ENCODE results near the gene SPOCD1.

The SPOCD1 gene

DNA sequence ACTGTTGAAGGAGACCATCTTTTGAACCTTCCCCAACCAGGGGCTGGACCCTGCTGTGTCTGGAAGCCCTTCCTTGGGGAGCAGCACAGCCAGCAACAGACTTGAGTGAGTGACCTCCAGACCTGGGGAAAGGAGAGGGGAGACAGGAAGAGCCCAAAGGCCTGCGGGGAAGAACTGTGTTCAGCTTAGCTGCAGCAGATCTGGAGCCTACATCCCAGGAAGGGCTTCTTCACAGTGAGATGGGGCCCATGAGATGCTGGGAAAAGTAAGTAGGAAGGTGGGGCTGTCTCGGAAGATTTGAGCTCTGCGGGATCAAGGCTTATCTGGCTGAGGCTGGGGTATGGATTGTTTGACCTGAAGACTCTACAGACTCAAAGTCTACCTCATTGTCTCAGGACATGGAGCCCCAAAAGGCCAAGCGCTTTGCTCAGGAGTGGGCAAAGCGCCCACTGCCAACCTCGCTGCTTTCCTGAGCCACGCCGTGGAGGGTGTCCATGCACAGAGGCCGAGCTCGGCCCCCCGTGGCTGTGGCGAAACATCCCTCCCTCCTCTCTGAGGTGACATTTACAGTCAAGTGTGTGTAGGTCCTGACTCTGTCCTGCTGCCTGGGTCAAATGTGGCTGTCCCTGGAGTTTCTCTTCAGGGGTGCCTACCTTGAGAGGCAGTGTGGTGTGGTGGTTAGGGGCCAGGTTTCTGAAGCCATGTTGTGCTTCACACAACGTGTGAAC is 24.5 kb downstream of the SPOCD1 start:
- no peak for DNase-seq (ENCODE audit: low read depth)
- no peak overlapping the region for H3K4me3 ChIP-seq (ENCODE audit: low read depth, low read length)

DNA sequence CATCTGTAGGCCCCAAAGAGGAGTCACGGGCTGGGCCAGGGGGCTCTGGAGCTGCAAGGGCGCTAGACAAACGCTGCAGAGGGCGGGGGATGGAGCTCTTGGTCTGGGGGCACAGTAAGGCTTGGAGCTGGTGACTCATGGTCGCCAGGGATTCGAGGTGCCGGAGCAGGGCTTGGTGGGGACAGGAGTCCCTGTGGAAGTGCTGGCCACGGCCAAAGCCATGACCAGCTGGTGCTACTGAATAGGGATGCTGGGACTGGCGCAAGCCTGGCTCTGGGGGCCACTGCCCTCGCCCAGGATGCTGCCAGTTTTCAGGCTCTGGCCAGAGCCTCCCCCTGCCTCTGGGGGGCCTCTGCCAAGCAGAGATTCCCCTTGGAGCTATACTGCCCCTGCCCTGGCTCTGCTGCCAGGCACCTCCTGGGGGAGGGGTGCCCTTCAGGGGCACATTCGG is 25.2 kb downstream of the SPOCD1 start:
- DNase-seq (ENCODE audit: low read depth), result no peak
- H3K4me3 ChIP-seq (ENCODE audit: low read depth, low read length), result no peak overlapping the region

DNA sequence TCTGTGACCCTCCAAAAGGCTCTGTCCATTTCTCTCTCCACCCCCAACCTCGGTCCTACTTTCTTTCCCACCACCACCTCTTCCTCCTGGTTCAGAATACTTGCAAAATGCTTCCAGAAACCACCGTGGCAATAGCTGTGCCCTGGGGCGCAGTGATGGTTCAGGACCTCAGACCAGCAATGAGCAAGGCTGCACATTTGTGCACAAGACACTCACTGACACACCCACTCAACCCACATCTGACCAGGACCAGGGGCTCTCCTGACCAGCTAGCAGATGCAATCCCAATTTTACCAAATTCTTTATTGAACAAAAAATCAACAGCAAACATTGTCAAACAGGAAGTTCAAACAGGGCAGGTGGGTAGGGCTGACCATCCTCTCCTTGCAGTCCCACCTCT is 25.7 kb downstream of the SPOCD1 start:
- DNase-seq (ENCODE audit: low read depth), result no peak
- no peak overlapping the region for H3K4me3 ChIP-seq (ENCODE audit: low read depth, low read length)

DNA sequence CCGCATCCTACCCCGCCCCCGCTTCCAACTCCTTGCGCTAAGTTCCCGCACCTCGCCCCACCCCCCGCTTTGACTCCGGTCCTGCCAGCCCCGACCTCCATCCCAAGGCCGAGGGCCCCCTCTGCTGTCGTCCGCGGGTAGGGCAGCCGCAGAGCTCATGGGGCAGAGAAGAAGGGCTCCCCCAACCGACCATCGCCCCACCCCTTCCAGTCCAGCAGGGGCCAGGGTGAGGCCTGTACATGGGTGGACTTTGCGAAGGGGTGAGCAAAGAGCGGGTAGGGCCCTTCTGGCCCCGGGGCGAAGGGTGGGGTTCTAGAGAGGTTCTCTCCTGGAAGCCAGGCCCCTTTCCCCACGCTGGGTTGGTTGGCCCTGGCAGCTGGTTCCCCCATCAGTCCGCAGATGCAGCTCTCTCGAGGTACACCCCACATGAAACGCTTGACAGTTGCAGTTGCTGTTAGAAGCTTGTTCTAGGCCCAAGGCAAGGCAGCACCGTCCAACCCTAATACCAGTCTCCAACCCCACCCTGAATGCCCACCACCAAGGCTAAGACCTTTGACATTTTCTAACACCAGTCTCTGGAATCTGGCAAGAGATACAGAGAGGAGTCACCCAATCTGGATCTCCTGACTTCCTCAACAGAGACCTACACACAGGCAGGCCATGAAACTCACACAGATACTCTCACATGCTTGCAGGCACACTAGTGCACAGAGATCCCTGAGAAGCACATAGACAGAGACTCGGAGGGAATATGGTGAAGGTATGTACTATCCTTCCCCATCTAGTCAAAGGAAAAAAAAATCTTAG is 26.4 kb downstream of the SPOCD1 start:
- peak overlapping the region; percentile 69 for H3K4me3 ChIP-seq (ENCODE audit: low read depth, low read length)
- DNase-seq (ENCODE audit: low read depth), result peak; percentile 57

DNA sequence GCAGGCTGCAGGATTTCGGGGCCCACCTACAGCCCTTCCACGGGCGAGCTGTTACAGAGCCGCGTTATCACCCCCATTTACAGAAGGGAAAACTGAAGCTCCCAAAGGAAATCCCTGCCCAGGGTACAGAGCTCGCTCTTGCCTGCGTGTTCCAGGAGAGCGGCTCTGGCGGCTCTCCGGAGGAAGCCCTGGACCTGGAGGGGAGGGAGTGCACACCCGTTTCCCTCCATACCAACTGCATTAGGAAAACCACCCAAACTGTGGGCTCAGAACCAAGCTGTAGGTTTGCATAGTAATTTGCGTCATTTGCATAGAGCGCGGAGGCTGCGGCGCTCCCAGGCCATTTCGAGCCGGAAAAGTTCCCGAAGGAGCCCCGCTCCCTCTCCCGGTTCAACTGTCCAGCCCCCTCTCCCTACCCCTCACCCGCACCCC is 27.0 kb downstream of the SPOCD1 start:
- peak; percentile 47 for DNase-seq (ENCODE audit: low read depth)
- H3K4me3 ChIP-seq (ENCODE audit: low read depth, low read length), result peak overlapping the region; percentile 69

DNA sequence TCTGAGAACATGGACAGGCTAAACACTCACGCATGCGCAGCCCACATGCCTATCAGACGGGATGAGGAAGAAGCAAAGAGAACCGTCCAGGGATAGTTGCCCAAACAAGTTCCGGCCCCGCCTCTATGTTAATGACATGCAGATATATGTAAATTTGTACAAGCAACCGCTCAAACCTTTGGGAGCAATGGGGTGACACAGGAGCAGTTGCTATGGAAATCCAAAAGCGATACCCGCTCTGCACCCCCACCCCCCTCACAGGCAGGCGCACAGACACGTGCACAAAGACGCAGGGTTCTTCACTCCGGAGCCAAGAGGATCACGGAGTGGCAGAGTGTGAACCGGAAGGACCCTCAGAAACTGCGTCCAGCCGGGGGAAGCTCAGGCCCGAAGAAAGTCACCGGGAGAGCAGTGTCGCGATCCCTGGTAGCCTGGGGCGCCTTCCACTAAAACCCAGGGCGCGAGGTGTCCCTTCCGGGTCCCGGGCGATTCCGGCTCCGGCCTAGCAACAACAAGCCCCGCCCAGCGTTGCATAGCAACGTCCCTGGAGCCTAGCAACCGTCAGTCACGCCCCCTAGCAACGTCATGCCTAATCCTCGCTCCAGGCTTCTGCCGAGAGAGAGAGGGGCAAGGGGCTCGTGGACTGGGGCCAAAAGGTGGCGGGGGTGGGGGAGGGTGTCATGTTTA is 27.5 kb downstream of the SPOCD1 start:
- DNase-seq (ENCODE audit: low read depth), result peak; percentile 63
- H3K4me3 ChIP-seq (ENCODE audit: low read depth, low read length), result peak overlapping the region; percentile 69

DNA sequence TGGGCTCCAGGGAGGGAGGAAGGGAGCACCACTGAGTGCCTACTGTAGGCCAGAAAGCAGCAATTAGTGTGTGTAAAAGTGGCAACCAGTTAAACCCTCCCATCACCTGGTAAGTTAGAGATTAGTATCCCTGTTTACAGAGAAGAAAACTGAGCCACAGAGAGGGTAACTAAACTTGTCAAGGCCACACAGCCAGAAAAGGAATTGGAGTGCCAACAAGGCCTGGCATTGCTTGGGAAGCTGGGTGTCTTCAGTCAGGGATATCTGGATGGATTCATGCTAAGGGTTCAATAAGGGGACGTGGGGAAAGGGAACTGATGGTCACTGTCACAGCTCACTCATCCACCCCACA is 28.1 kb downstream of the SPOCD1 start:
- no peak for DNase-seq (ENCODE audit: low read depth)
- H3K4me3 ChIP-seq (ENCODE audit: low read depth, low read length), result peak overlapping the region; percentile 69

DNA sequence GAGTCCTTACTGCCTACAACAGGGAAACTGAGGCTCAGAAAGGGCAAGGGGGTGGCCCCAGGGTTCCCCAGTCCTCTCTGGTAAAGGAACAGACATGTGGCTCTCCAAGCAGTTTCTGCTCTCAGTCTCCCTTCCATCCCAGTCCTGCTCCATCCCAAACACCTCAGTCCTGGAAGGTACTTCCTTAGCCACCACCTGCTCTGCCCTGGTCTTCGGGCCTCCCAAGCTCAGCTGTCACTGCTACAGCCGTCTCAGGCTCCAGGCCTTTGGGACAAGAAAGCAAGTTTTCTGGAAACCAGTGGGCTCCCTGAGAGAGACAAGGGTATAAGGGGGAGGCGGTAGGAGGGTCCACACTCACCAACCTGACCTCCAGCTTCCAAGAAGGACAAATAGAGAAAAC is 28.6 kb downstream of the SPOCD1 start:
- H3K4me3 ChIP-seq (ENCODE audit: low read depth, low read length), result no peak overlapping the region
- DNase-seq (ENCODE audit: low read depth), result no peak

DNA sequence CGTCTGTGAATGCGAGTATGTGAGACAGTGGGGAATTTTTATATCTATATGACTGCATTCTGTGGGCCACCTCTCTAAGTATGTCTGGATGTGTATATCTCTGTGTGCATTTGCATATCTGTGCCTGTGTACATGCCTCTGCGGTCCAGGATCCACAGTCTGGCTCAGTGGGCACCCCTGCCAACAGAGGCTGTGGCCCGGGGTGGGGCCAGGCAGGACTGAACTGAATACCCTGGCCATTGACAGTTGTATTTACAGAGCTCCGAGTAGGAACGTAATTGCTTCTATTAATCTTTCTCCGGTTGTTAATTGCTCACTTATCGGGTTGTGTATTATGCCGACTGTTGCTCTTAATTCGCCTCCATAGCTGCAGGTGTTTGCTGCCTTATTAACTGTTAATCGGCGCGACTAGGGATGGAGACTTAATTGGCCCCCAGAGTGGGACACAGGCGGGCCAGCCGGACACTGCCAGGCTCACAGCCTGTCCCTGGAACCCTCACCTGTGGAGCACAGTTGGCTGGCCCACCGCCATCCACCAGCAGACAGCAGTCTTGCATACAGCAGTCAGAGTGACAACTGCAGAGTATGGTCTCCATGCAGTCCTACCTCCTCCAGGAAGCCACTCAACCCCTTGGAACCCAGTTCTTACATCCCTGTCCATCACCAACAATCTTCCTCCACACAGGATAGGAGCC is 29.3 kb downstream of the SPOCD1 start:
- DNase-seq (ENCODE audit: low read depth), result no peak
- no peak overlapping the region for H3K4me3 ChIP-seq (ENCODE audit: low read depth, low read length)

DNA sequence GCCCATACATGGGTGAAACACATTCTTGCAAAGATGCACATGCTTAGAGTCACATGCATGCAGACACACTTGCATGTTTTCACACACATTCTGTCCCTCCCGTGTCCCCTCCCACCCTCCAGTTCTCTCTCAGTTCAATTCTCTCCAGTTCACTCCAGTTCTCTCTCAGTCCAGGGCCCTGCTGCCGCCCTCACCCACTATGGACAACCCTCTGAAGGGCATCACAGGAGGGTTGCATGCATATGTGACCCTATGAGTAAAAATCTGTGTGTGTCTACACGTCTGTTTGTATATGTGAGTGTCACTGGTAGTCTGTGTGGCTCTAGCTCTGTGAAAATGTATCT is 29.9 kb downstream of the SPOCD1 start:
- H3K4me3 ChIP-seq (ENCODE audit: low read depth, low read length), result no peak overlapping the region
- no peak for DNase-seq (ENCODE audit: low read depth)

DNA sequence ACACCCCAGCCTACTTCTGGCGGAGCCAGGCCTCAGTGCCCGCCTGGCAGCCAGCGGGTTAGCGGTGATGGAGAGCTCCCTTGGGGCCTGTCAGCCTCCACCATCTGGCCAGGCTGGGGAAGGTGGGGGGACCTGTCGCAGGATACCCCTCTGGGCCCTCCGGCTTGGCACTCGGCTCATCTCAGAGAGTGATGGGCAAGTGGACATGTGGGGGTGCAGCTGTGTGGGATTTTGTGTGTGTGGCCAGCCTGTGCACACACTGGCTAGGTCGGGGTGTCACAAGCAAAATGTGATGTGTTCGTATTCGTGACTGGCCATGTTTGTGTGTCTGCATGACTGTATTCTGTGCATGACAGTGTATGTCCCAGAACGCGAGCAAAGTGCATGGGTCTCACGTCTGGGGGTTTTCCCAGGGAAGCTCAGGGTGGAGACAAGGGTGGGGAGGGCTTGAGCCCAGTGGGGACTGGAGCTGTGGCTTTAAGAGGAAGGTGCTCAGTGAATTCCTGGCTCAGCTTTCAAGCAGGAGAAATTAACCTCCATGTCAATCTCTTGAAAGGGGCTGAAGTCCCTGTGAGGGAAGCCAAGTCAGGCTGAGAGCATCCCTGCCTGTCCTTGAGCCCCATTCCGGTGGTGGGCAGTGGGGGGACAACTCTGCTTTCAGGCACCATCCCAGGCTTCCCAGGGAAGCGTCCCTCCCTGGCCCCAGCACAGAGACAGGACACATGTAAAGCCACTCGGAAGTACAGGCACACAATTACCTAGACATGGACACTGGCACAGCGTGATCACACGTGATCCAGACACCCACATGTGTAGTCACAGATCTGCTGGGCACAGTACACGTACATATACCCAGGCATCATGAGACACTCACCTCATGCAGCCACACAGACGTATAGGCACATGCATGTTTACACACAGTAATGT is 30.5 kb downstream of the SPOCD1 start:
- no peak for DNase-seq (ENCODE audit: low read depth)
- no peak overlapping the region for H3K4me3 ChIP-seq (ENCODE audit: low read depth, low read length)

DNA sequence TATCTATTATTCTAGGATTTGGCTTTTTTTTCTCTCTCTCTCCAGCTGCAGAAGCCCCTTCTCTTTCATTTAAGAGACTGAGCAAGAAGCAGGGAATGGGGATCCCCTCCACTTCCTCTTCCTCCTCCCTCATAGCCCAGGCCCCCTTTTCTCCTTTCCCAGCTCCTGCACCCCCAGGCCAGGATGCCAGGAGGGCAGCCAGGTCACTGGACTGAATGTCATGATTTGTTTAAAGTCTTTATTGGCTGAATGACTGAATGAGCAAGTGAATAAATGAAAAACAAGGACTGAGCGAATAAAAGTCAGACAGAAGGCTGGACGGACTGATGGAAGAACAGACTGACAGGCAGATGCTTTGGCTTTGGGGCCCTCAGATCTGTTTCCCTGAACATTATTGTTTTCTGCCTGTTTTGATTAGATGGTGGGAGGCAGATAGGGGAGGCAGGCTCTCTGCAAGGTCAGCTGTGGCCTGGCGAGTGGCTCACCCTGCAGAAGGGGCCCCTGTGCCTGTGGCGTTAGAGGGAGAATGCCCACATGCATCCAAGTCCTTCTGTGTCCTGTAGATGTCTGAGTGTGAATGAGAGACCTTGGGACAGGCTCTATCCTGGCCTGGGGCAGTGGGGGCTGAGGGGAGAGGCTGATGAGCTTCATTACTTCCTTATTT is 31.3 kb downstream of the SPOCD1 start:
- H3K4me3 ChIP-seq (ENCODE audit: low read depth, low read length), result no peak overlapping the region
- no peak for DNase-seq (ENCODE audit: low read depth)

DNA sequence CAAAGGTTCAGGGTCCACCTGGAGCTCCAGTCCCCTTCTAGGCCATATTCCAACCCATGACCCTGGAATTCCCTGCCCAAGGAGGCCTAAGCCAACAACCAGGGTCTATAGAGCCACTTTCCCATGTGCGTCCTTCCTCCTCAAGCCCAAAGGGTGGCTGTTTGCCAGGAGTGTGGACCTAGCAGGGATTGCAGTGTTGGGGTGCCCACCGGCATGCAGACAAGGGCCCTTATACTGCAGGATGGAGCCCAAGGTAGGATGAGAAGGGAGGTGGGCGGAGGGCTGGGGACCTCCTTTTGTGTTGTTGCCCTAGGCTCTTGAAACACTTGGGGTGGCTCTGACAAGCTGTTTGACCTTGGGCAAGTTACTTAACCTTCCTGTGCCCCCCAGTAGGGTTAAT is 32.0 kb downstream of the SPOCD1 start:
- H3K4me3 ChIP-seq (ENCODE audit: low read depth, low read length), result no peak overlapping the region
- DNase-seq (ENCODE audit: low read depth), result no peak

DNA sequence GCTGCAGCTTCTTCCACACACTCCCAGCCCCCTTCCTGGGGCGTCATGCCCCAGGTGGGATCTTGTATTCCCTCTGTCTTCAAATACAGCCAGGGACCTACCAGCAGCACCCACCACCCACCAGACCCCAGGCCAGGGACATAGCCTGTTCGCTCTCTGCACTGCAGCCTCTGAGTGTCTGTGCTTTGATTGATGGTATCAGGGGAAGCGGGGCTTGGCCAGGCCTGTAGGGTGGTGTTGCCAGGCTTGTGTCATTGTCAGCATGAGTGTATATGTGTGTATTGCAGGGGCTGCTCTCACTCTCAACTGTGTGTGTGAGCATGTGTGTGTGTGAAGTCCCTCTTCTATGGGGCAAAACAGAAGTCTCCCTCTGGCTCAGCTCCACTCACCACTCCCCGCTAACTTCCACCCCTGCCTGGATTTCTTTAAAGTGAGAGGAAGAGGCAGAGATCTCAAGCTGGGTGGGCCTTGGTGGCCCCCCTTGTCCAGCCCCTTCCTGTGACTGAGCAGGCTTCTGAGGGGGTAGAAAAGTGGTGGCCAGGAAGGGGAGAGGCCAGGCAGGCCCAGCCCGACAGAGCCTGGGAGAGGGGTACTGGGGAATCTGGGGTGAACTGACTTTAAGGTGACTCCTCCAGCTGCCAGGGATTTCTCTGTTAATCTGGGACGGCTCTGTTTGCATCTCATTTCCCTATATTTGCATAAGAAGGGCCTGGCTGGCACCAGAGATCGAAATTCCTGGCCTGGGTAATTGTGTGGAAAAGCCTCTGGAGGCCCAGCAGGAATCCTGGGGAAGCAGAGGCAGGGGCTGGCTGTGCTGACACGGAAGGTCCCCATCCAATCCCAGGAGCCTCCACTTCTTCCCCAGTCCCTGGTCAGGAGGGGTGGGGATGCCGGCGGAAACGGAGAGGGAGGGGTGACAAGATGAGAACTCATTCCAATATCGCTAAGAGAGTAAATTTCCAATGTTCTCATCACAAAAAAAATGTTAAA is 33.1 kb downstream of the SPOCD1 start:
- H3K4me3 ChIP-seq (ENCODE audit: low read depth, low read length), result no peak overlapping the region
- no peak for DNase-seq (ENCODE audit: low read depth)

DNA sequence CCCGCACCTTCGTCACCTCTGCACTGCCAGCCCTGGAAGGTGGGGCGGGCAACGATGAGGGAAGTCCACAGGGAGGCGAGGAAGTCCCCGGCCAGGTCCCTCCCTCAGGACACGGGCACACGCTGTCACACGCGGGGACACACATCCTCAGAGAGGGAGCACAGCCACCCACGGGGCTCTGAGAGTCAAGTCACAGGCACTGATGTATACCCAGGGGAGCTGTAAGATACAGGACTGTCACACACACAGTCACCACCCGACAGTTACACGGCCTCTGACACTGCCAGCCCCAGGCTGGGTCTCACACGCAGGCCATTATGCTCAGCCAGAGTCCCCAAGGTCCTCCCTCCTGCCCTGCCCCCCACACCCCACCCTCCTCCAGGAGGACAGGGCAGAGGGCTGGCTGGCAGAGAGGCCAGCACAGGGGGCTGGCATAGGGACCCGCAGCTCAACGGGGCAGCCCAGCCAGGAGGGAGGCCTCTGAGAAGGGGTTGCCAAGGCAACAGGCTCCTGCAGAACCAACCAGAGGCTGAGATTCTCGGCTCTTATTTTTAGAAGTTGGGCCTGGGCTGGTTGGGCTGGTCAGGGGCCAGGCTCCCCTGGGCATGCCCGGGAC is 34.0 kb downstream of the SPOCD1 start:
- H3K4me3 ChIP-seq (ENCODE audit: low read depth, low read length), result no peak overlapping the region
- no peak for DNase-seq (ENCODE audit: low read depth)

DNA sequence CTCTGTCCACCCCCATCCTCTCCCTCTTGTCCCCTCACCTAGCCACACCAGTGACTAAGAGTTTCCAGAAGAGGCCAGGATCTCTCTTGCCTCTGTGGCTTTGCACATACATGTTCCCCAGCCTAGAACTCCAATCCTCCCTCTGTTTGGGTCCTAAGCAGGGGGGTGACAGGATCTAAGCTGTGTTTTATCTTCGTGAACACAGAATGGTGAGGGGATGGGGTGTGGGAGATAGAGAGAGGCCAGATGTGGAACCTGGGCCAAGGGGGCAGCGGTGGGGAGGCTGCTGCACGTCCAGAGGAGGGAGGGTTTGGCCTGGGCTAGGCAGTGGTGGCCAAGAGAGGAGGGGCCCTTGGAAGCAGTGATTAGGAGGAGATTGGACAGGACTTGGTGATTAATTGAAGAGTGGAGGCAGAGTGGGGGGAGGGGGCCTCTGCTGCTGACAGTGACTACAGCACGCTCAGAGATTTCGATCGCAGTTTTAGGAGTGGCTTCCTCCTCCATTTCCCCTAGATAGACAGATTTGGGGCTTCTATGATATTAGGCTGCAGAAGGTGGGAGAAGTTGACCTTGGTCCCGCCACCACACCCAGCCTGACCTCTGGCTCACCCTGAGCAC is 34.6 kb downstream of the SPOCD1 start:
- no peak for DNase-seq (ENCODE audit: low read depth)

DNA sequence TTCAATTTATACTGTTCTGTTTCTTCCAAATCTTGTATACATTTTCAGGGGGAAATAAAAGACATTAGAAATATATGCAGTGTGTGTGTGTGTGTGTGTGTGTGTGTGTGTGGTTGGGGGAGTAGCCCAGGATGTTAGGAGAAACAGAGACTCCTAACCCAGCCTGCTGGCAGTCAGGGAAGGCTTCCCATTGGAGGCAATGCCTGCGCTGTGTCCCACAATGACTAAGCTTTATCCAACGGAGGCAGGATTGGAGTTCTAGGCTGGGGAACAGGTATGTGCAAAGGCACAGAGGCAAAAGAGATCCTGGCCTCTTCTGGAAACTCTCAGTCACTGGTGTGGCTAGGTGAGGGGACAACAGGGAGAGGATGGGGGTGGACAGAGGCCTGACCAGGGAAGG is 35.2 kb downstream of the SPOCD1 start:
- no peak for DNase-seq (ENCODE audit: low read depth)
- H3K4me3 ChIP-seq (ENCODE audit: low read depth, low read length), result no peak overlapping the region

More for the DNA sequence above, 34.6 kb downstream of the SPOCD1 start:
- H3K4me3 ChIP-seq (ENCODE audit: low read depth, low read length), result no peak overlapping the region

All from skeletal muscle cell (primary cell).